ENCODE measurements around the gene TP53TG3C. TPM values are rescaled to one million over a fixed set of nuclear protein-coding genes. Genes with fewer than 3 reads are reported as not detected.
"Not testable (repeated sequence)": the region's sequence is repeated elsewhere in the genome, so short reads cannot be mapped to it uniquely, and the experiment has no call there.

TP53TG3C gene, protein sequence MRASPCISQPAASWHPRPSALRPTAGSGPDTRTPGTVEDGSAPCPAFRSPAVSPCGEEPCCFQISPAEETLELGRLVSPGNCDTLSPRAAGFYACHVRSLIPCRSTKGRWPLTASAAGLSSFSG
- total RNA-seq = not detected in 3 replicates

DNA sequence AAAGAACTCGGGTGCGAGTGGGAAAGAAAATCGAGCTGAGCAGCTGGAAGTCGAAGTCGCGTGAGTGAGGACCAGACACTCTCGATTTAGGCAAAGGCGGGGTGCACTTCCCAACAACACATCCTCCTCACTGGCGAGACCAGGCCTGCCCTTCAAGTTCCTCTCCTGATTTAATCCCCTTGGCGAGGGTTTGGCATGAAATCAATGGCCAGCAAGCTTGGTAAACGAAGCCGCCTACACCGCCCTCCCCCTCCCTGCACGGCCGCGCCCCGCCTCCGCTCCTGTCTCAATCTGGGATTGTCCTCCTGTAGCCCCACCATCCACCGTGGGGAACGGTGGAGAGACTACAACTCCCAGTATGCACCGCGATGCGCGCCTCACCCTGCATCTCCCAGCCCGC is at the start of gene TP53TG3C:
TP53TG3C (plus strand) TSS at position 301 of the 400 bp plus-strand sequence; CDS start at position 369, 68 bp downstream.
- H3K9me3 Mint-ChIP-seq; H3K27ac Mint-ChIP-seq; H3K36me3 Mint-ChIP-seq; H3K4me1 Mint-ChIP-seq; H3K4me3 Mint-ChIP-seq; DNase-seq (ENCODE audit: low spot score in 2 of 2, unreplicated experiment in 2 of 2); H3K27me3 Mint-ChIP-seq (ENCODE audit: low read depth): not testable (repeated sequence)

Other genes starting within 250 kb of the TP53TG3C start
- gene TP53TG3E, start 110.1 kb downstream of the TP53TG3C start, total RNA-seq = not detected in 3 replicates
- not detected in 3 replicates for gene TP53TG3B, start 166.6 kb downstream of the TP53TG3C start, total RNA-seq

All from mesothelial cell of epicardium (in vitro differentiated cells).